ENCODE data around the gene JARID2. TPM values are rescaled to one million over a fixed set of nuclear protein-coding genes. Genes with fewer than 3 reads are reported as not detected.

JARID2 gene
- total and polyA plus RNA-seq, 2 of the 8 experiments (the other 6 are each of a cell fraction or from before 2014, with no cell fraction given): 60.1 to 239 TPM

DNA sequence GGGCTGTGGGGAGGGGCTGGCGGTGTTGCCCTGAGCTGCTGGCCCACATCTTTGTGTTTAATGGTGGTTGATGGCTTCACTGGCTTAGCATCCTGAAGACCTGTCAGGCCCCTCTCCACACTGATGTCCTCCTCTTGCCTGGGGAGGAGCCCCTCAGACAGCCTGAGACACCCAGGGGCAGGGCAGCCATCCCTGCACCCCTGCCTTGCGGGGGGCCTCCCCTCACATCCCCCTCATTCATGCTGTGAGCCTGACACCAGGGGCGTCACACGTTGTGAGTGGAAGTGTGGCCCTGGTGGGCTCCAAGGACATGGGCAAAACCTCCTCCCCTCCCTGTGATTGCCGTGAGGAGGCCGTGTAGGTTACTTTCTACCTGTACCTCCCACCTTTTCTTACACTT, 264.3 kb downstream of the JARID2 start:
- no peak overlapping the region for H4K5ac ChIP-seq (ENCODE audit: insufficient read length, low read depth, low read length)
- H3K79me2 ChIP-seq (ENCODE audit: control insufficient read depth in 1 of 2, insufficient read depth in 2 of 2, low read length in 2 of 2): peaks cover 0 to 61% of the 10 kb centered on the region in 2 experiments; a peak in 2 of 4 replicates
- no peak overlapping the region for H2BK15ac ChIP-seq (ENCODE audit: low read length)
- no peak overlapping the region for H4K91ac ChIP-seq (replicated peaks; ENCODE audit: insufficient read length, low read length)
- no peak overlapping the region for H3K14ac ChIP-seq (ENCODE audit: insufficient read length)
- no peak overlapping the region for H2BK5ac ChIP-seq (ENCODE audit: low read depth, low read length)
- no peak overlapping the region for H2AK5ac ChIP-seq (ENCODE audit: low read depth, low read length)
- no peak overlapping the region for H2BK12ac ChIP-seq (ENCODE audit: low read depth, low read length)
- ChIA-PET POLR2A (ENCODE audit: partially characterized antibody) (no interaction called here), CTCF (ENCODE audit: partially characterized antibody) (interaction anchor here (4.9 kb wide), 1 partner anchor 115 kb away, joined by 24 read pairs; no protein-coding TSS in a partner anchor)
- no peak overlapping the region for H3K23ac ChIP-seq (ENCODE audit: insufficient read length)
- H2BK120ac ChIP-seq (replicated peaks; ENCODE audit: low read depth, low read length): no peak overlapping the region
- H3K4me2 ChIP-seq (ENCODE audit: insufficient read depth in 1 of 2, low read depth in 2 of 2, low read length in 2 of 2): no peak overlapping the region
- no peak overlapping the region for H2BK20ac ChIP-seq (ENCODE audit: low read length)
- H3K23me2 ChIP-seq (ENCODE audit: low read depth, low read length): no peaks in the 10 kb centered on the region; the same call in 1 of the 2 replicates
- TF ChIP-seq TAF1 (IDR thresholded peaks at IDR 0.05; ENCODE audit: low read depth, low read length) (no peak), MAFK (IDR thresholded peaks at IDR 0.05; ENCODE audit: low read depth, low read length) (no peak), BRCA1 (IDR thresholded peaks at IDR 0.05; ENCODE audit: low read depth, low read length) (no peak)
- no peaks in the 10 kb centered on the region for H3K9me3 ChIP-seq (ENCODE audit: insufficient read depth in 2 of 2, low read depth in 1 of 2, low read length in 1 of 2)
- no peak overlapping the region for H3K27ac ChIP-seq (ENCODE audit: low read depth, low read length)
- H3K56ac ChIP-seq (replicated peaks; ENCODE audit: insufficient read length, low read depth, low read length): no peak overlapping the region
- DNase-seq (ENCODE audit: low read depth in 1 of 2, low spot score in 2 of 2): no peak
- no peak overlapping the region for H3K9ac ChIP-seq (replicated peaks in 1 of 4; ENCODE audit: extremely low read depth in 1 of 4, low read depth in 3 of 4, low read length in 3 of 4)
- H3K4ac ChIP-seq (replicated peaks; ENCODE audit: insufficient read length, low read depth, low read length): no peak overlapping the region
- no peak for FAIRE-seq
- H4K20me1 ChIP-seq (replicated peaks in 1 of 2; ENCODE audit: control insufficient read depth in 1 of 2, insufficient read depth in 2 of 2, low read length in 2 of 2): peaks cover 39 to 45% of the 10 kb centered on the region in 2 experiments
- no peak overlapping the region for H3K18ac ChIP-seq (ENCODE audit: extremely low read depth, low read length)
- peaks cover 24% of the 10 kb centered on the region for H3K79me1 ChIP-seq (ENCODE audit: low read depth, low read length)
- H4K8ac ChIP-seq (ENCODE audit: extremely low read depth, insufficient read depth, low read length): peak overlapping the region; percentile 69; the same call in 1 of the 2 replicates
- H3K4me3 ChIP-seq (ENCODE audit: extremely low read depth in 1 of 4, insufficient read depth in 2 of 4, low read depth in 3 of 4, low read length in 4 of 4): no peak overlapping the region
- H3K36me3 ChIP-seq (ENCODE audit: control insufficient read depth in 2 of 4, insufficient read depth in 4 of 4, low read length in 3 of 4): peaks cover 48 to 100% (median 81%) of the 10 kb centered on the region in 4 experiments
- 91% methylated on average over 6 of the region's 6 CpGs; no CpG with 5 or more reads in 1 of the 2 experiments for WGBS, 2 experiments (ENCODE audit: extremely low coverage in 1 of 2, insufficient coverage in 1 of 2, insufficient read length in 1 of 2, insufficient replicate concordance in 2 of 2, low coverage in 1 of 2, low lambda C conversion rate in 2 of 2, missing lambda C conversion rate in 1 of 2)
- H3K4me1 ChIP-seq (replicated peaks in 1 of 4; ENCODE audit: control insufficient read depth in 3 of 4, insufficient read depth in 4 of 4, low read length in 3 of 4): peaks cover 0 to 13% (median 8%) of the 10 kb centered on the region in 4 experiments; a peak in 6 of 7 replicates
- H3K27me3 ChIP-seq (replicated peaks in 1 of 4; ENCODE audit: control insufficient read depth in 3 of 4, extremely low read depth in 1 of 4, insufficient read depth in 3 of 4, low read length in 3 of 4): no peaks in the 10 kb centered on the region
- no peak overlapping the region for H2AFZ ChIP-seq (ENCODE audit: low read length)
